ENCODE measurements around the gene SPOCK1.
"Not testable (repeated sequence)": the region's sequence is repeated elsewhere in the genome, so short reads cannot be mapped to it uniquely, and the experiment has no call there.

Gene SPOCK1

DNA sequence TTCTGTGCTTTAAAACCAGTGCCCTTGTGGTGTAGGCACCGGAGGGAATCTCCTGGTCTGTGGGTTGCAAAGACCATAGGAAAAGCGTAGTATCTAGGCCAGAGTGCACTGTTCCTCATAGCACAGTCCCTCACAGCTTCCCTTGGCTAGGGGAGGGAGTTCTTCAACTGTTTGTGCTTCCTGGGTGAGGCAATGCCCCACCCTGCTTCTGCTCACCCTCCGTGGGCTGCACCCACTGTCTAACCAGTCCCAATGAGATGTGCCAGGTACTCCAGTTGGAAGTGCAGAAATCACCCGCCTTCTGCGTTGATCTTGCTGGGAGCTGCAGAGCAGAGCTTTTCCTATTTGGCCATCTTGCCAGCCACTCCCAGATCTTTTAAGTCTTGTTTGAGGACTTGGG, 545.0 kb downstream of the SPOCK1 start:
- not testable (repeated sequence) for H3K9me3 Mint-ChIP-seq; H3K36me3 Mint-ChIP-seq; ATAC-seq (replicated peaks); H3K27me3 Mint-ChIP-seq; H3K4me3 Mint-ChIP-seq; H3K27ac Mint-ChIP-seq; DNase-seq; H3K4me1 Mint-ChIP-seq

DNA sequence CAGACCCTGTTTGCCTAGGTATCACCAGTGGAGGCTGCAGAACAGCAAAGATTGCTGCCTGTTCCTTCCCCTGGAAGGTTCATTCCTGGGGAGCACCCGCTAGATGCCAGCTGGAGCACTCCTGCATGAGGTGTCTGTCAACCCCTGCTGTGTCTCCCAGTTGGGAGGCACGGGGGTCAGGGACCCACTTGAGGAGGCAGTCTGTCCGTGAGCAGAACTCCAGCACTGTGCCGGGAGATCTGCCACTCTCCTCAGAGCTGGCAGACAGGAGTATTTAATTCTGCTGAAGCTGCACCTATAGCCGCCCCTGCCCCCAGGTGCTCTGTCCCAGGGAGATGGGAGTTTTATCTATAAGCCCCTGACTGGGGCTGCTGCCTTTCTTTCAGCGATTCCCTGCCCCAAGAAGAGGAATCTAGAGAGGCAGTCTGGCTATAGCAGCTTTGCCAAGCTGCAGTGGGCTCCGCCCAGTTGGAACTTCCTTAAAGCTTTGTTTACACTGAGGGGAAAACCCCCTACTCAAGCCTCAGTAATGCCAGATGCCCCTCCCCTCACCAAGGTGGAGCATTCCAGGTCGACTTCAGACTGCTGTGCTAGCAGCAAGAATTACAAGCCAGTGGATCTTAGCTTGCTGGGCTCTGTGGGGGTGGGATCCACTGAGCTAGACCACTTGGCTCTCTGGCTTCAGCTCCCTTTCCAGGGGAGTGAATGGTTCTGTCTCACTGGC, 545.6 kb downstream of the SPOCK1 start:
- DNase-seq, H3K27ac Mint-ChIP-seq, H3K9me3 Mint-ChIP-seq, H3K4me3 Mint-ChIP-seq, H3K27me3 Mint-ChIP-seq, H3K36me3 Mint-ChIP-seq, H3K4me1 Mint-ChIP-seq: not testable (repeated sequence)
- ATAC-seq (replicated peaks): peak; percentile 45 to 48

DNA sequence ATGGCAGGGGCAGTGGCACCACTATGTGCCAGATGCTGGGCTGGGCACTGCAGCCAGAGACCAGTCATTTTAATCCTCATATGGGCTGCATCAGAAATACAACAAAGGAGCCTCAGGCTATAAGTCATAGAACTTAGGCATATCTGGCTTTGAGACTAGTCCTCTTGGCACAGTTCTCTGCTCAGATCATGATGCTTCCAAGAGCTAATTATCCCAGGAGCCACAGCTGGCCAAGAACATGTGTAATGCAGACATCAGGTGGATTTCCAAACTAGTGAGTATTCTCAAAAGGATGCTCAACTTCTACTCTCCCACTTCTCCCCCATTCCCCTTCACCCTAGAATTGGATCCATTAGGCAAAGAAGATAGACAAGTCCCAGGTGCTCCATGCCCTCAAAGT, 571.6 kb downstream of the SPOCK1 start:
- no peaks in the 10 kb centered on the region for H3K4me1 Mint-ChIP-seq
- H3K27ac Mint-ChIP-seq: no peak overlapping the region
- H3K36me3 Mint-ChIP-seq: no peaks in the 10 kb centered on the region
- DNase-seq: no peak
- H3K9me3 Mint-ChIP-seq: peaks cover 10 to 16% of the 10 kb centered on the region in 2 donors
- no peak overlapping the region for H3K4me3 Mint-ChIP-seq
- no peak for ATAC-seq (replicated peaks)
- H3K27me3 Mint-ChIP-seq: no peaks in the 10 kb centered on the region

DNA sequence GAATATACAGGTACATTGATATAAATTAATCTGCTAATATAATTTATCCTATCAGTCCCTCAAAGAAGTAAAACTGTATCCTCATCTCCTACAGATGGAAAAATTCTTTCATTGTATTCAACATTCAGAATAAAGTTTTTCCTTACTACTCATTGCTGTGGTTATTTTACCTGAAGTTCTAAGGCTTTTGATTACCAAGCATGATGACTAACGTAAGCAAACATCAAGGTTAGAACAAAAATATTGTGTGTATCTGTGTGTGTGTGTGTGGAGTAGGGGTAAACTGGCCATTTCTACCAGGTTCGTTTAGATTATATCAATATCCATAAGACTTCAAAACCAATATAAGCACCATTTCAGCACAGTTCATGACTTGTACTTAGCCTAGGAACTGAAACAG, 573.1 kb downstream of the SPOCK1 start:
- Mint-ChIP-seq H3K27me3 (no peaks in the 10 kb centered on the region), H3K4me1 (no peaks in the 10 kb centered on the region), H3K4me3 (no peak overlapping the region), H3K27ac (no peak overlapping the region), H3K9me3 (peaks cover 10 to 12% of the 10 kb centered on the region in 2 donors), H3K36me3 (no peaks in the 10 kb centered on the region)
- ATAC-seq (replicated peaks): no peak
- no peak for DNase-seq

Measured in stimulated activated naive B cell treated with anti-CD40 and anti-IgM and Interleukin-4, amounts not matched to agents 10 μg/mL and 1 μg/mL and 100 μg/mL, for 72 hours (primary cell).